ENCODE measurements around the gene RABEP2.
"Not testable (repeated sequence)": the region's sequence is repeated elsewhere in the genome, so short reads cannot be mapped to it uniquely, and the experiment has no call there.

The RABEP2 gene

DNA sequence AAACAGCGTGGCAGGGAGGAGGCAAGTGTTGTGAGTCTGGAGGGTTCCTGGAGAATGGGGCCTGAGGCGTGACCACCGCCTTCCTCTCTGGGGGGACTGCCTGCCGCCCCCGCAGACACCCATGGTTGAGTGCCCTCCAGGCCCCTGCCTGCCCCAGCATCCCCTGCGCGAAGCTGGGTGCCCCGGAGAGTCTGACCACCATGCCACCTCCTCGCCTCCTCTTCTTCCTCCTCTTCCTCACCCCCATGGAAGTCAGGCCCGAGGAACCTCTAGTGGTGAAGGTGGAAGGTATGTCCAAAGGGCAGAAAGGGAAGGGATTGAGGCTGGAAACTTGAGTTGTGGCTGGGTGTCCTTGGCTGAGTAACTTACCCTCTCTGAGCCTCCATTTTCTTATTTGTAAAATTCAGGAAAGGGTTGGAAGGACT is 6.8 kb upstream of the RABEP2 start, which contains the start of gene CD19:
Gene CD19 (plus strand): TSS at position 171 of the 425 bp plus-strand sequence. CDS start 30 bp downstream, at position 201.
- DNase-seq: peak in 1 of 2 donors; percentile 37

DNA sequence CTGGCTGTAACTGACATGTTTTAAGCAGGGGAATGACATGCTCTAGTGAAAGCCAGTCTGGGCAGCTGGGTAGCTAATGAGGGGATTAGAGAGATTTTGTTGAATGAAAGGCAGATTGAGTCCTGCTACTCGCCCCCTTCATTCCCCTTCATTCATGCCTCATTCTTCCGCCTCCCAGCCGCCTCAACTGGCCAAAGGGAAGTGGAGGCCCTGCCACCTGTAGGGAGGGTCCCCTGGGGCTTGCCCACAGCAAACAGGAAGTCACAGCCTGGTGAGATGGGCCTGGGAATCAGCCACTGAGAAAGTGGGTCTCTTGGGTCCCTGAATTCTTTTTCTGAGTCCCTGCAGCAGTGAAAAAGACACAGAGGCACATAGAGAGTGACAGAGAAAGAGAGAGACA is 5.6 kb upstream of the RABEP2 start:
- peak; percentile 7 to 48 for DNase-seq

DNA sequence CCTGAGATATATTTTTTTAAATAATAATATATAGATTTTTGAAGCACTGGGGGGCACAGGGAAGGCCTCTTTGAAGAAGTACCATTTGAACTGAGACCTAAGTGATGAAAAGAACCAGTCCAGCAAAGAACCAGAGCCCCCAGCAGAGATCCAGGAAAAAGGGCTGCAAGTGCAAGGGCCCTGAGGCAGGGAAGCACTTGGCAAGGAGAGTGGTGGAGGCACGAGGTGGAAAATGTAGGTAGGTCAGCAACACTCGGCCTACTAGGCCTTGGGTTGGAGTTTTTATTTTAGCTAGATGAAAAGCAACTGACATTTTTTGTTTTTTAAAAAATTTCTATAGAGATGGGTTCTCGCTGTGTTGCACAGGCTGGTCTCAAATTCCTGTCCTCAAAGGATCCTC is 5.2 kb upstream of the RABEP2 start:
- no peak for DNase-seq

DNA sequence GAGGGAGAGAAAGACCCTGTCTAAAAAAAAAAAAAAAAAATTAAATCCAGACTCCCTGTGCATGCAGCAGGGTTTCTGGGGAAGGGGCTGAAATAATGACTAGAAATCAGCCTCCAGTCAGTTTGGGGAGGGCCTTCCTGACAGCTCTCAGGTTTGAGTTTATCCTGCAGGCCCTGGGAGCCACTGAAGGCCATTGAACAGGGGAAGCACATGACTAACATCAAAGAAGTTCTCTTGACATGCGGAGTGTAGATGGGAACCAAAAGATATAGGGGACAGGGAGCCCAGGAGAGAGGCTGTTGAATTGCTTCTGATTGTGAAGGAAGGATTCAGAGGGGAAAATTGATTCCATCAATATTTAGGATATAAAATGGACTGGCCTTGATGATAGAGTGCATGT is 2.8 kb upstream of the RABEP2 start:
- DNase-seq: no peak

DNA sequence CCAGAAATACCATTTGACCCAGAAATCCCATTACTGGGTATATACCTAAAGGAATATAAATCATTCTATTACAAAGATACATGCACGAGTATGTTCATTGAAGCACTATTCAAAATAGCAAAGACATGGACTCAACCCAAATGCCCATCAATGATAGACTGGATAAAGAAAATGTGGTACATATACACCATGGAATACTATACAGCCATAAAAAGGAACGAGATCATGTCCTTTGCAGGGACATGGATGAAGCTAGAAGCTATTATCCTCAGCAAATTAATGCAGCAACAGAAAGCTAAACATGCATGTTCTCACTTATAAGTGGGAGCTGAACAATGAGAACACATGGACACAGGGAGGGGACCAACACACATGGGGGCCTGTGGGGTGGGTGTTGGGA is 1.2 kb upstream of the RABEP2 start:
- not testable (repeated sequence) for DNase-seq

DNA sequence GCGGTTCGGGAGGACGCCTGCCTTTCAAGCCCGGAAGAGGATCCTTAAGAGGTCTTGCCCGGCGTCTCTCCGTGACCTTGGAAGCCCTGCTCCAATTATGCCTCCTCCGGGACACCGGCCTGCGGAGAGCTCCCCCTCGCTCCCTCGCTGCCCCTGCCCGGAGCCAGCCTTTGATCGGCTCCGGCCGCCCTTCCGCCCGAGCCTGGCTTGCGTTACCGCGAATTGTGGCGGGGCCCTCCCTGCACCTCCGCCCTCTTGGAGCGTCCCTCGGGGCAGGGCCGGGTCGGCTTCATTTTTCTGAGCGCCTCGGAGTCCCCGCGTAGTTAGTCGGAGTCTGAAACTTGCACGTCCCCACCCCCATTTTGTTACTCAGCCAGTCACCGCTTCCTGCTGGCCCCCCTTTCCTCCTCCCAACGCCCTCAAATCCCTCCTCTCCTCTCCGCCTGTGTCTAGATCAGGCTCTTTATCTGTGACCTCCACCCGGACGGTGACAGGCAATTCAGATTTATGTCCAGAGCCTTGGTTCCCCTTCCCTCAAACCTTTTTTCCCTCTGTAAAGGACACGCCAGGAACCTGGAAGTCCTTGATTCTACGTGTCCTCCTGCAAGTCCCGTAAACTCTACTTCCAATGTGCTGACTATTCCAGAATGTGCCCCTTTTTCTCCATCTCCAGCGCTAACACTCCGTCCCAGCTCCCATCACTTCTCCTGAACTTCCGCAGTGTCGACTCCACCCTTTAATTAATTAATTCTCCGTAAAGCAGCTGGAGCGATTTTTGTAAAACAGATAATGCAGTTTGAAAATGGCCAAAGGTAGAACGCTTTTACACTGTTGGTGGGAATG is 569 bp upstream of the RABEP2 start:
- peak; percentile 82 to 83 for DNase-seq

DNA sequence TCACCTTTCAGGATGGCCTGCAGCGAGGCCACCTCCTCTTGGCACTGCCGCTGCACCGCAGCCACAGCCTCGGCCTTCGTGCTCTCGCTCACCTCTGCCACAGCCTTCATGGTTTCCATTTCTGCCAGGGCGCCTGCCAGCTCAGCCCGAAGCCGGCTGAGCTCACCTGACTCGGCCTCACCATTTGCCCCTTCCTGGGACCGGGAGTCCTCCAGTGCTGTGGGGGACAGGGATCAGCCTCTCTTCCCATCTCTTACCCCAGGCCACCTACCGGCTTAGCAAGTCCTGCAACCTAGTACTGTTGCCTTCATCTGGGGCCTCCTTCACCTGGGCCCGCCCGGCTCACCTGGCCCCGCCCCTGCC is 658 bp downstream of the RABEP2 start:
- DNase-seq: no peak

DNA sequence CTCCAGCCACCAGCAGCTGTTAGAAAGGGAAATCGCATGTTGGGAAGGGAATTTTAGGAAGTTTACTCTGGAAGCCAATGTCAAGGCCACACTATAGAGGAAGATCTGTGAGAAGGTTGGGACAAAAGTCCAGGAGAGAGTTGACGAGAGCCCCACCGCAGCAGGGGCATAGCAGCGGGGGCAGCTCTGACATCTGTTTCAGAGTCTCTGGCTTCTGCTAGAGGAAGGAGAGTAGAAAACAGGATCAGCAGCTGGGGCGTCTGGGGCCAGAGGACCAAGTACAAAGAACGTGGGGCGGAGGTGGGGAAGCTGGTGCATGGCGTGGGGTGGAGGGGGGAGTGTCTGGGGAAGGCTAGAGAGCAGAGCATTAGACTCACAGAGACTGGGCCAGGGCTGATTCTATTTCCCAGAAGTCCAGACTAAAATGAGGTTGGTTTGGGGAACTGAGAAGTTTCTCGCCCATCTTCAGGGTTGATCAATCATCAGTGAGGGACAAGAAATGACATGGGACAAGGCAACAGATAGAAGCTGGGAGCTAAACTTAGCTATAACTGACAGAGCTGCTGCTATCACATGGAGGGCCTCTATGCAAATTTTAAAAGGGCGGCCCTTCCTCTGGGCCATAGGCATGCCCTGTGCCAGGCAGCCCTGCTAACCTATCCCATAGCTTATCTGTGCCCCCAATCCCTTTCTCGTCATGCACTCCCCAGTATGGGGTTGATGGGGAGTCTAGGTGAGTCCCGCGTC is 1.2 kb downstream of the RABEP2 start:
- DNase-seq: peak; percentile 12 to 78

DNA sequence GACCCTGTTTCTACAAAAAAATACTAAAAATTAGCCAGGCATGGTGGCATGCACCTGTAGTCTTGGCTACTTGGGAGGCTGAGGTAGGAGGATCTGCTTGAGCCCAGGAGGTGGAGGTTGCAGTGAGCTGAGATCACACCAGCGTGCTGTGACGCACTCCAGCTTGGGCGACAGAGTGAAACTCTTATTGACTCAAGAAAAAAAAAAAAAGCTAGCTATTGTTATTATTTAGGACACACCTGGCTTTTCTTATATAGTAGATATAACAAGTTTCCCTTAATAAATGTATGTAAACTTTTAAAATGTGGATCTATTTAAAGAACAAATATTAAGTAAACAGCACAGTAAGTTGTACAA is 1.8 kb downstream of the RABEP2 start:
- peak in 1 of 2 donors; percentile 14 for DNase-seq

DNA sequence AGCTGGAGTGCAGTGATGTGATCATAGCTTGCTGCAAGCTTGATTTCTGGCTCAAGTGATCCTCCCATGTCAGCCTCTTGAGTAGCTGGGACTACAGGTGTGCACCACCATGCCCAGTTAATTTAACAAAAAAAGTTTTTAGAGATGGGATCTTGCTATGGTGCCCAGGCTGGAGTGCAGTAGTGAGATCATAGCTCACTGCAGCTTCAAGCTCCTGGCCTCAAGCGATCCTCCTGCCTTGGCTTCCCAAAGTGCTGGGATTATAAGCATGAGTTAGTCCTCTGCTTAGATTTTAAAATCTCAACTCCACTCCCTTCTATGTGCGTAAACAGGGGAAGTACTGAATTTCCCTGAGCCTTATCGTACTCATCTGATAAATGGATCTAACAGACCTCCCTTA is 6.3 kb downstream of the RABEP2 start:
- no peak for DNase-seq

DNA sequence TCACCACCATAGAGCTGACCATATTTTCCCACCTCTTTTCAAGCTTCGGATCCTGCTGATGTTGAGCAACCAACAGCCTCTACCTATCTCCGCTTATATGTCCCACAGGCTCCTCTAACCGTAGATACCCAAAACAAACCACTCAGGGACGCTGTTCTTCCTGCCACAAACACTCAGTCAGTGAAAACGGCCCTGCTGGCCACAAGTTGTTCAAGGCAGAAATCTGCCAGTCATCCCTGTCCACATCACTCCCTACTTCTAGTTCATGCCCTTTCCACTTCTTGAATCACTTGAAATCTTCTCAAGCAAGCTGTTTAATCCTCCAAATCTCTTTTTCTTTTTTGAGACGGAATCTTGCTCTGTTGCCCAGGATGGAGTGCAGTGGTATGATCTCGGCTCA is 7.9 kb downstream of the RABEP2 start:
- no peak for DNase-seq

DNA sequence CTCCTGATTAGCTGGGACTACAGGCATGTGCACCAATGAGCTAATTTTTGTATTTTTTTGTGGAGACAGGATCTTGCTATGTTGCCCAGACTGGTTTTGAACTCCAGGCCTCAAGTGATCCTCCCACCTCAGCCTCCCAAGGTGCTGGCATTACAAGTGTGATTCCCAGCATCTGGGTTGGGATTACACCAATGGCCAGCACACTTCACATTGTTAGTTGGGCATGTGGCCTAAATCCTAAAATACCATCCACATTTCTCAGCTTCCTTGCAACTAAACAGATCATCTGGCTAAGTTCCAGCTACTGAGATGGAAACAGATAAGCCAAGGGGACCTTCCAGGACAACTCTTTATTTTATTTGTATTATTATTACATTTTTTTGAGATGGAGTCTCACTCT is 9.9 kb downstream of the RABEP2 start:
- no peak for DNase-seq

DNA sequence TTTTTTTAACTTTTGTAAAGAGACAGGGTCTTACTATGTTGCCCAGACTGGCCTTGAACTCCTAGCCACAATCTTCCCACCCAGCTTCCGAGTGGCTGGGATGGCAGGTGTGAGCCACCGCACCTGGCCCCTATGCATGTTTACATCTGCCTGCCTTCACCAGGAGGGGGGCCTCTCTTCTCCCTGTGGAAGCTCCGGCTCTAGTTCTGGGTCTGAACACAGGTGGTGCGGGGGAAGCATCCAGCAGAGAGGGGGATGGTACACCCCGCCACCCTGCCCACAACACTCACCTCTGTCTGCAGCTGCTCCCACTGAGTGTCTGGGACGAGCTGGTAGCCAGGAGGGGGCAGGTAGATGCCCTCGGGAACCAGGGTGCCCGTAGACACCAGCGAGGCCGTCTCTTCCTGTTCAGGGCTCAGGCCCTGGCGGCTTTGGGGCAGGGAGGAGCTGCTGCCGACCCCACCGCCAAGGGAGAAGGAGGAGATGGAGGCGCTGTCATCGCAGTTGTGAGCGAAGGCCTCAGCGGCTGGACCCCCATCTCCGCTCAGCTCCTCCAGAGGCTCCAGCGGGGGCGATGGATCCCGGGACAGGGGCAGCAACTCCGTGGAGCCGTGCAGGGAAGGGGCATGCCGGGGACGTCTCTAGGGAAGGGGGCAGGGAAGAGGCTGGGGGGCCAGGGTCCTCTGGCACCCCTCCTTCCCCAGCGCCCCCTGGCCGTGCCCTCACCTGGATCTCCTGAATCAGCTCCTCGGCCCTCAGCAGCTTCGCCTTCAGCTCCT is 10.9 kb downstream of the RABEP2 start:
- no peak for DNase-seq

DNA sequence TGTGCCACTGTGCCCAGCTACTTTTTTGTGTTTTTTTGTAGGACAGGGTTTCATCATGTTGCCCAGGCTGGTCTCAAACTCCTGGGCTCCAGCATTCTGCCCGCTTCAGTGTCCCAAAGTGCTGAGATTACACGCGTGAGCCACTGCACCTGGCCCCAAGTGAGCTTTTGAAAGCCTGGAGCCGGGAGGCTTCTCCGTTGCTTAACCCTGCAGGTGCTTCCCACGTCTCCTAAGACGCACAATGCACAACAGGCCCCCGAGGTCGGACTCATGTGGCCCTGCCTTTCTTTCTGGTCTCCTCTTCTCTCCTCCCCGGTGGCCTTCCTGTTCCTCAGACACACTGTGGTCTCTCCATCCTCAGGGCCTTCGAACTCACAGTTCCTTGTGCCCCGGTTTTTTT is 12.5 kb downstream of the RABEP2 start:
- DNase-seq: no peak

DNA sequence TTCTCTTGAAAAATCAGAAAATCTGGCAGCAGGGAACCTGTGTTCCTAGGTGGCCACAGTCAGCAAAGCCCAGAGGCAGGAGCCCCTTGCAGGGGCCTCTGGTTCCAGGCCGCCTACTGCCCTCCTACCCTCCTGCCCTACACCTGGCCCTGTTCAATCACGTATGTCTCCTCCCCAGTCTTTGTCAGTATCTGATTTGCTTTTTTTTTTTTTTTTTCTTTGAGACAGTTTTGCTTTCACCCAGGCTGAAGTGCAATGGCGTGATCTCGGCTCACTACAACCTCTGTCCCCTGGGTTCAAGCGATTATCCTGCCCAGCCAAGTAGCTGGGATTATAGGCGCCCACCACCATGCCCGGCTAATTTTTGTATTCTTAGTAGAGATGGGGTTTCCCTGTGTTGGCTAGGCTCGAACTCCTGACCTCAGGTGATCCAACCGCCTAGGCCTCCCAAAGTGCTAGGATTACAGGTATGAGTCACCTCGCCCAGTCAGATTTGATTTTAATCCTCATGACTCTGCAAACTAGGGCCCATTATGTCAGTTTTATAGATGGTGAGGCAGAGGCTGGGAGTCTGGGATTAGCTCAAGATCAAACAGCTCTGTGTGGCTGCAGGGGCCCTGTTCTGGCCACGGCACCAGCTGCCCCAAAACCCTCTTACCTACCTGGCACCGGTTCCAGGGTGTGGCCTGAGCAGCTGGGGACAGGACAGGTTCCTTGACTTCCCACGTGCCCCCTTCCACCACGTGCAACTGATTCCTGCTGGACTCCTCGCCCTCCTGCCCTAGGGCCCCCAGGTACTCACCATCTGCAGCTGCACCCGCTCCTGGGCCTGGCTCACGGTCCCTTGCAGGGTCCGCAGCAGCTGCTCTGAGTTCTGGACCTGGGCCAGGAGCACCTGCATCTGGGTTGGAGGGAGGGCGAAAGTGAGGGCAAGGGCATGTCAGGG is 14.7 kb downstream of the RABEP2 start:
- no peak for DNase-seq

DNA sequence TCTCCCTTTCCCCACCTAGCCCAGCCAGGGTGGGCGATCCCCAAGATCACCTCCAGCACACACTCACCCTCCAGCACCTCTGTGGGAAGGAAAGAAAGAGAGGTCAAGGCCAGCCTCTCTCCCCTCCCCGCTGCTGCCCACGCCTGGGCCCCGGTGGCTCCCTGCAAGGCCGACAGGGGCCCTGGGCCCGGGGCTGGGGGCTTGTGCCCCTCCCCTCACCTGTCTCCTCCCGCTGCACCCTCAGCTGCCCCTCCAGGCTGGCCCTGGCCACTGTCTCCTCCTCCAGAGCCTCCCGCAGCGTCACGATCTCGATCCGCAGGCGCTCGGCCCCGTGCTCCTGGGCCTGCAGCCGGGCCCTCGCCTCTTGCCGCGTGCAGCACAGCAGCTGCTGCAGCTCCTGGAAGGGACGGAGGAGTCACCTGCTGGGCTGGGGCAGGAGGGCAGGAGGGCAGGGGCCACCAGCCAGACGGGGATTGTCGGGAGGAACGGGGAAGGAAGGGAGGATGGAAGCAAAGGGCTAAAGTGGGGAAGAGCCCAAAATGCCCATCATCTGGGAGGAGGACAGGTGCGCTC is 19.2 kb downstream of the RABEP2 start:
- DNase-seq: no peak

DNA sequence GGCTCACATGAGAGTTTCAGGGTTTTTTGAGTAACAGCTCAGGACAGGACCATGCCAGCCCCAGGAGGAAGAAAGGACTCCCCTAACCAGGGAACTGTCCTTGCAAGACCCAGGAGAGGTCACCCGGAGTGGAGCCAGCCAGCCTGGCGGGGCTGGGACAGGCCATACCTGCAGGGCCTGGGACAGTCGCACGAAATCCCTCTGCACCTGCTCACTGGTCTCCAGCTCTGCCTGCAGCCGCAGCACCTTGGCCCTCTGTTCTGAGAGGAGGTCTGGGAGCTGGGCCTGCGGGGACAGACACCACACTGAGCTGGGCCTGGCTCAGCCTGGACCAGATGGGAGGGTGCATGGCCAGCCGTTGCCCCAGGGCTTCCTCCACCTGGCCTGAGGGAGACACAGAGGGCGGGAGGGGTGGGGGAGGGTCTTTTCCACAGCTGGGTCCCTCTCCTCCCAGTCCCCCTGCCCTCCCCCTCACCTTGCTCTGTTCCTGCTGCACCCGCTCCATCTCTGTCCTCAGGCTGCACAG is 19.7 kb downstream of the RABEP2 start:
- no peak for DNase-seq

DNA sequence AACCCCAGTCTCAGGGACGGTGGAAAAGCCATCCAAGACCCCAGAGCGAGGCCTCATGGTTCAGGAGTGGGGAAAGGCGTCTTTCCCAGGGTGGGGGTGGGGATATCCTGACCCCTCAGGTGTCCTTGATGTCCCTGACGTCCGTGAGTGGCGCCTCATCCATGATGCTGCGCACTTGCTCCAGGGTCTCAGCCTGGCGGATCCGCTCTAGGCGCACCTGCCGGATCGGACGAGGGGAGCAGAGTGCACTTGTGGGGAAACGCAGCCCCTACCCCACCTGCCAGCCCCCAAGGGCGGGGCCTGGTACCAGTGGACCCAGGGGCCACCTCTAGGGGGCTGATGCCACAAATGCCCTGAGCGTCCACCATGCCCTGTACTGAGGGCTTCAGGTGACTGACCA is 20.2 kb downstream of the RABEP2 start:
- DNase-seq: no peak

DNA sequence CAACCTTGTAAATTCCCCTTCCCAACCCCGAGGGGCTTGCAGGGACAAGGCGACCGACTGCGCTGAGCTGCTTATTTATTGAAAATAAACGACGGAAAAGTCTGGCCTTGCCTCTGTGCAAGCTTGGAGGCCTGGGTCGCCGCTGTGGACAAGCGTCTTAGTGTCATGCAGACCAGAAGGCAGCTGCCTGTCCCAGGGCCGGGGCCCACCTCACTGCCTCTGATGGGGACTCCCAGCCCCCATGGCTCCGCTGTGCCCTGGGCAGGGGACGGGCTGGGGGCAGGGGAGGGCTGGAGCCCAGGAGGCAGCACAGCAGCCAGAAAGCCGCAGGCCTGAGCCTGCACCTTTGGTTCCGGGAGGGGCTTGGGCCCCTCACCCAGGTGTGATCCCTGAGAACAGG is 20.7 kb downstream of the RABEP2 start:
- no peak for DNase-seq

DNA sequence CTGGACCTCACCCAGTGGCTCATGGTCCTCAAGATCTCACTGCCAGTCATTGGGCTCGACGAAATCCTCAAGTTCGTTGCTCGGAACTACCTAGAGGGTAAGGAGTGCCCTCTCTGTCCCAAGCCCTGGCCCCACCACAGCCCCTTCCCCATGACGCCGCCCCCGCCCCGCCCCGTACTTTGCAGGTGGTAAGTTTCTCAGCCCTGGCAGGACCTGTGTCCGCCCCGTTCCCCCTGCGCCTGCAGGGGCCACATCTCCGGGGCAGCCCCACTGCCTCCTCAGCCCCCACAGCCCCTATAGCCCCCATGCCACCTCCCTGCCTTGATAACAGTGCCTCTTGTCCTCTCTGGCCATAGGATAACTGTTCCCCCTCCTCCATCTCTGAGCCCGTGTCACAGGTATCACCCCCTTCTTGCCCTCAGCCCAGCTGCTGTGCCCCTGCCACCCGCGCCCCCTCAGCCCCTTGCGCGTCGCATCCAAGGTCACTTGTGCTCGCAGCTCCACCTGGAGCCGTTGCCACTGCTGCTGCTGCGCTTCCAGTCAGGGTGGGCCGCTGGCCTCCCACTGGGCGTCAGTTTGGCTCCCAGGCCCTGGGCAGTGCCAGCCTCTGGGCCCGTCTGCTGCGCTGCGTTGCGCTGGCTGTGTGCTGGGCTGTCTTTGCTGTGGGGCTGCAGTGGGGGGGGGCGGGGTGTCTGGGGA is 21.5 kb downstream of the RABEP2 start:
- DNase-seq: no peak

DNA sequence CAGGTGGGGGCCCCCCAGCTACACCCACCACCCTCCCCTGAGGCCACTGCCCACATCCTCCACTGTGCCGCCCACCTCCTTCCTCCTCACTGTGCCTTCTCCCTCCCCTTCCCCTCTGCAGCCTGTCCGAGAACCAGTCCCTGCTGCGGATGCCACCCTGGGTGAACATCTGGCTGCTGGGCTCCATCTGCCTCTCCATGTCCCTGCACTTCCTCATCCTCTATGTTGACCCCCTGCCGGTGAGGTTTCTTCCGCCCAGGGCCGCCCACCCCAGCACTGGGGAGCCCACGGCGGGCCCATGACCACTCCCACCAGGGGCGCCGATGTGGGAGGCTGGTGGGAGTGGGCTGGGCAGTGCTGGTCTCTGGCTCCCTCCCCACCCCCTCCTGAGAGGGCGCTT is 22.1 kb downstream of the RABEP2 start:
- DNase-seq: no peak
